ENCODE measurements around the gene SYNGR4.
"Not testable (repeated sequence)": the region's sequence is repeated elsewhere in the genome, so short reads cannot be mapped to it uniquely, and the experiment has no call there.

Gene SYNGR4

DNA sequence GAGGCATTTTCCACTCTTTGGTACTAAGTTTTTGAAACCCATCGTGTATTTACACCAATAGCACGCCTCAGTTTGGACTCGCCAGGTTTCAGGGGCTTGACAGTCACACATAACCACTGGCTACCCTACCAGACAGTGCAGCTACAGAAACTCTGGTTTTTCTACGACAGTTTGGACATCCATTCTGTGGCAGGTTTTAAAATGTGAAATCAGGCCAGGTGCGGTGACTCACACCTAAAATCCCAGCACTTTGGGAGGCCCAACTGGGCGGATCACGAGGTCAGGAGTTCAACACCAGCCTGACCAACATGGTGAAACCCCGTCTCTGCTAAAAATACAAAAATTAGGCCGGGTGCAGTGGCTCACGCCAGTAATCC, 14.0 kb downstream of the SYNGR4 start:
- no peak for DNase-seq

DNA sequence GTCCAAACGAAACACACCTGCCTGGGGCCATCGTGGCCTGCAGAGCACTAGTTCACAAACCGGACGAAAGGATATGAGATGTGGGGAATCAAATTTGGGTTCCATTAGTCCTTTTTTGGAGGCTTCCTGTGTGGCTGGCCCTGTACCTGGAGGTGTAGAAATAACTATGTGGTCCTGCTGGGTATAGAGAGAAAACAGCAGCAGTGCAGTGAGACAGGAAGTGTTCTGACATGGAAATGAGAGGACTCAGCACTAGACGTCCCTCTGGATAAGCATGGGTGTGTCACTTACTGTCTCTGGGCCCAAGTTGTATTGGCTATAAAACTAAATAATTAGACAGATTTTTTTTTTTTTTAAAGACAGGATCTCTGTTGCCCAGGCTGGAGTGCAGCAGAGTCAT, 14.9 kb downstream of the SYNGR4 start:
- no peak for DNase-seq

DNA sequence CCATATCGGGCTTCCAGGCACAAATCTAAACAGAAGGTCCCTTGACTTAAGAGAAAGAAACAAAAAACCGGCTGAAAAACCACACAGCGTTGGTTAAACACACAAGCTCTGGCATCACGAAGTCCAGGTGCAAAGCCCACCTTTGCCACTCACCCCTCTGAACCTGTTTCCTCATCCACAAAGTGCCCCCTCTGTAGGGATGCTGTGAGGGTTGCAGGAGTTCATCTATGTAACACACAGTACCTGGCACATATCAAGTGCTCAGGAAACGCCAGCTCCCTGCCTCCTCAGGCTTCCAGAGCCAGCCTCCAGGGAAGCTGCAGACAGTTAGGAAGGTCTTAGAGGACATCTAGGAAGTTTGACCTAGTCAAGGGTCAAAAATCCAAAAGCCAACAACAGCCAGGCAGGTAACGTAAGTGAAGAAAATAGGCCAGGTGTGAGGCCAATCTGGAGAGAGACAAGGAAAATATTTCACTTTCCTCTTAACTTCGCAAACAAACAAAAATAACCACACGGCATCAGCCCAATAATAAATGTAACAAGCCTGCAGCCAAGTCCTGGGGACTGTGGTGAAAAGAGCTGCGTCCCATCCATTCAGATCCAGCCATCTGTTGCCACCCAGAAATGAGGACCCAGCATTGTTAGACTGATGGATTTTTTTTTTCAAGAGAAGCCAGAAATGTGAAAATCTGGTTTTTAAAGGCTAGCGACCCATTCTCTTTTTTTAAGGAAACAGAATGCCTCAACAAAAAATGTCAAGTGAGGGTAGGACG, 17.2 kb downstream of the SYNGR4 start:
- no peak for DNase-seq

DNA sequence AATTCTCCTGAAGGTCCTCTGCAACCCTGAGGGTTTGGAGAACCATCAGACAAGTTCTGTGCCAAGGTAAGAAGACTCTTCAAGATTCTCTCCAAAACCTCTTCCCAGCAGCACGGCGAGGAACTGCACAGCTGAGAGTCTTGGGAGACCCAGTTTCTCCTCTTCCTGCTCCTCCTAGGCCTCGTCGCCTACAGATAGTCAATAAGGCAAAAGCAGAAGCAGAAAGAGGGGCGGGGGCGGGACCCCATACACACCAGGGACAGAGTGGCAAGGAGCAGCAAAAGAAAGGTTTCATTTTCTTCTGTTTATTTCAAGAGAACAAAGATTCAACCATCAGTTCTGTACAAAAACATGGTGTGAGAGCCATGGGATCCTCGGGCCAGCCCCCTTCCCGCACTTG, 18.1 kb downstream of the SYNGR4 start:
- no peak for DNase-seq

DNA sequence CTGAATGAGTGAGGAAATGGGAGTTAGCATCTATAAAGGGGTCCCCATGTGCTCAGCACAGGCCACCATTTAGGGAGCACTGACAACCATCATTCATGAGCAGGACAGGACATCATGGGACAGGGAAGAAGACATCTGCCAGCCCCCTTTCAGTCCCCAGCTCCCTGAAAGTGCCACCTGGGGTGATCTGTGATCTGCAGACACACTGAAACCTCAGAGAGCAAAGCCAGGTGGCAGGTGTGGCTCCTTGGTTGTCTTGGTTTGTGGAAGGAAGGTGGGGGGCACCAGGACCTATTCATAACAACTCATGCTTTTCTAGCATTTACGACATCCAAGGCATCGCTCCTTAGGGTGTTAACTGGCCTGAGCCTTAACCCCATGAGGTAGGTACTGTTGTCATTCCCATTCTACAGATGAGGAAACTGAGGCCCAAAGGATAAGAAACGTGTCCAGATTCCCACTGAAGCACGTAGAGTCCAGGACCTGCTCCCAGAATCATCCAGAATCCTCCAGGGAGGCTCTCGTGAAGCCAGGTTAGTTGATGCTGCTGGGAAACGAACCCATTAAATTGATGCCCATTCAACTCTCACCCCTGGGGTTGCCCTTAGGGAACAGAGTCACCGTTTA, 21.4 kb downstream of the SYNGR4 start:
- no peak for DNase-seq

DNA sequence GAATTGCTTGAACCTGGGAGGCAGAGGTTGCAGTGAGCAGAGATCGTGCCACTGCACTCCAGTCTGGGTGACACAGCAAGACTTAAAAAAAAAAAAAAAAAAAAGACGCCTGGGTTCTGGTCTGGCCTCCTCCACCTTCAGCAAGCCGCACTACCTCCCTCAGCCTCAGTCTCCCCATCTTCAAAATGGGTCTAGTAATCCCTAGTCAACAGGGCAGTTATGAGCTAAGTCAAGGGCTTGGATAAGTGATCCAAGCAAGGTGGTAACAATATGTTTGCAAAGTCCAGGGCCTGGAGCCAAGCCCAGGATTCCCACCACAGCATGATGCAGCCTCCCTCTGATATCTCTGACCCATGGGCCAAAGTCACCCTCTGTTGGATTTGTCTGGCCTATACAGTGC, 22.8 kb downstream of the SYNGR4 start:
- DNase-seq, result no peak

DNA sequence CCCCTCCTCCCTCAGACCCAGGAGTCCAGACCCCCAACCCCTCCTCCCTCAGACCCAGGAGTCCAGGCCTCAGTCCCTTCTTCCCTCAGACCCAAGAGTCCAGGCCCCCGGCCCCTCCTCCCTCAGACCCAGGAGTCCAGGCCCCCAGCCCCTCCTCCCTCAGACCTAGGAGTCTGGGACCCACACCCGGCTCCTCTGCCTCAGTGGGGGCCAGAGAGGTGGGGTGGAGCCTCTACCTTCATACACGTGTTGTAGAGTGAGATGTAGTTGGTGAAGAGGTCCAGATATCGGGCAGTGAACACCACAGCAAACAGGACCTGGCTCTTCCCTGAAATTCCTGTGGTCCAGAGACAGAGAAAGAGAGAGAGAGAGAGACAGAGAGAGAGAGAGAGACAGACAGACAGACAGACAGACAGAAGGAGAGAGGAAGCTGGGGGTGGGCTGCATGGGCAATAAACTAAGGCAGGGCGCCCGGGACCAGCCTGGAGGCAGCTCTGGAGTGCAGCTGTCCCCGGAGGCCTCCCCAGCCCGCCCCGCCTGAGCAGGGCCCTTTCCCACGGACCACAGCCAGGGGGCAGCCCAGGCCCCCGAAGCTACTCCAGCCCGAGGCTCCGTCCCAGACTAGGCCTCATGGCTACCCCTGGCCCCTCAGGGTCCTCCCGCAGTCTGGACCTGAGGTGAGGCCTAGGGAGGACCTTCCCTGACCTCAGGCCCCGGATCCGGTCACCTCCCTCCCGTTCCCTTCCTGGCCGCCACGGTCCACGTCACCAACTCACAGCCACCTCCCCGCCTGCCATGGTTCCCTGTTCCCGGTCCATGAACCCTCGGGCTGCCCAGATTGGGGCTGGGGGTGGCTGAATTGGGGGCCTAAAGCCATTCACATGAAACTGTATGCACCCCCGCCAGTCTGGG, 26.3 kb downstream of the SYNGR4 start:
- peak; percentile 81 for DNase-seq

DNA sequence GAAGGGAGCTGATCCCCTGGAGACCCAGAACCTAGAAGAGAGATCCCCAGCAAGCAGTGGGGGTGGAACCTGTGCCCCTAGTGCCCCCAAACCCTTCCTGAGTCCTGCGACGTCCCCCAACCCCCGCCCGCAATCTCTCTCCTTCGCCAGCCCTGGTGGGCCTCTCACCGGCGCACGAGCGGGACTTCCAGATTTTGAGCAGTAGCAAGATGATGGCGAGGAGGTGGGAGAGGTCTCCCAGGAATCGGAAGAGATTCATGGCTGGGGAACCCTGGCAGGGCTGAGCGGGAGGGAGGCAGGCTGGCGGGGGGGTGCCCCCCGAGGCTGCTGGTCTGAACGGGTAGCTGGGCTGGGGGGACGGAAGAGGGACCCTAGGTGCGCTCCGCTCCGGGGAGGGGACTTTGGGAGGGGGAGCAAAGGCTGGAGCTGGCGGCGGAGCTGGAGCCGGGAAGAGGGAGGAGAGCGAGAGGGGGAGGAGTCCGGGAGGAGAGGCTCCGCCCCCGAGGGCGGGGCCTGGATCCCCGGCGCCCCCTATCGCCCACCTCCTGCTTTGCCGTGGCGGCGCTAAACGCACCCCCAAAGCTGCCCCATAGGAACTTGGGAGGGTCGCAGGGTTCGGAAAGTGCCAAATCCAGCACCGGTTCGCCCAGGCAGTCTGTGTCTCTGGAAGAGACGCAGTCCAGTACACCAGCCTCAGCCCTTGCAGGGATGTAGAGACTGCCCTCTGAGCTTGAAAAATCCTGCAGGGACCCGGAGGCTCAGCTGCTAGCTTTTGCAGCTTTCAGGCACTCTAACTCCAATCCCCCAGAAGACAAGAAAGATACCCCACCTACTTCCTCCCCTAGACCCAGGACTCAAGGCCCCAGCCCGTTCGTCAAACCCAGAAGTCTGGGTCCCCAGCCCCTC, 27.2 kb downstream of the SYNGR4 start, which contains the start of gene KDELR1:
Gene KDELR1, minus strand, starts transcription at position 452 of the 906 bp plus-strand sequence. Its CDS starts 193 bp downstream, at position 259.
- peak; percentile 90 for DNase-seq

DNA sequence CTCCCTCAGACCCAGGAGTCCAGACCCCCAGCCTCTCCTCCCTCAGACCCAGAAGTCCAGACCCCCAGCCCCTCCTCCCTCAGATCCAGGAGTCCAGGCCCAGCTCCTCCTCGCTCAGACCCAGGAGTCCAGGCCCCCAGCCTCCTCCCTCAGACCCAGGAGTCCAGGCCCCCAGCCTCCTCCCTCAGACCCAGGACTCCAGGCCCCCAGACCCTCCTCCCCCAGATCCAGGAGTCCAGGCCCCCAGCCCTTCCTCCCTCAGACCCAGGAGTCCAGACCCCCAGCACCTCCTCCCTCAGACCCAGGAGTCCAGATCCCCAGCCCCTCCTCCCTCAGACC, 27.8 kb downstream of the SYNGR4 start:
- not testable (repeated sequence) for DNase-seq

DNA sequence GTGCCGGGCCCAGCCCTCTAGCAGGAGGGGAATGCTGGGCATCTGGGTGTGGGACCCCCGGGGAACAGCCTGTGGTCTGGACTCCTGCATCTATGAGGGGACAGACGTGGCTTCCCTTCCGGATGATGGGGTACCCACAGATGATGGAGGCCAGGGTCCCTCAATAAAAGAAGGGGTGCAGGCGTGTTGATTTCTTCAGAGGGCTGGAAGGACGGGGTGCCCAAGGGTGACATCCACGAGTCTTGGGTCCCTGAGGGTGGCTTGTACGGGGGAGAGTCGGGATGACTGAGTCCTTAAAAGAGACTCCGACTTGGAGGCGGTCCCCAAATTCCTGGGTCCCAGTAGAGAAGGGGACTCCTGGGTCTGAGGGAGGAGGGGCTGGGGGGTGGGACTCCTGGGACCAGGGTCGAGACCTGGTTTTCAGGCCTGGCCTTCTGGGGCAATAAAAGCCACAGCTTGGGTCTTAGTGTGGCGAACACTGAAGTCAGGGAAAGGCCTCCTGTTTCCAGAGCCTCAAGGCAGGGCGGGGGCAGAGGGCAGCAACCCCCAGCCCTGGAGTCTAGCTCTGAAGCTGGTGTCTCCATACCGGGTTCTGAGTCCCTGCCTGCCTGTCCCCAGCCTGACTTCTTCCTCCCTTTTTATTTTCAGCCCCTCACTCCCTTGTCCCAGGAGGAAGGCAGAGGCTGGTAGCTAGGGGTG, 28.8 kb downstream of the SYNGR4 start:
- no peak for DNase-seq

DNA sequence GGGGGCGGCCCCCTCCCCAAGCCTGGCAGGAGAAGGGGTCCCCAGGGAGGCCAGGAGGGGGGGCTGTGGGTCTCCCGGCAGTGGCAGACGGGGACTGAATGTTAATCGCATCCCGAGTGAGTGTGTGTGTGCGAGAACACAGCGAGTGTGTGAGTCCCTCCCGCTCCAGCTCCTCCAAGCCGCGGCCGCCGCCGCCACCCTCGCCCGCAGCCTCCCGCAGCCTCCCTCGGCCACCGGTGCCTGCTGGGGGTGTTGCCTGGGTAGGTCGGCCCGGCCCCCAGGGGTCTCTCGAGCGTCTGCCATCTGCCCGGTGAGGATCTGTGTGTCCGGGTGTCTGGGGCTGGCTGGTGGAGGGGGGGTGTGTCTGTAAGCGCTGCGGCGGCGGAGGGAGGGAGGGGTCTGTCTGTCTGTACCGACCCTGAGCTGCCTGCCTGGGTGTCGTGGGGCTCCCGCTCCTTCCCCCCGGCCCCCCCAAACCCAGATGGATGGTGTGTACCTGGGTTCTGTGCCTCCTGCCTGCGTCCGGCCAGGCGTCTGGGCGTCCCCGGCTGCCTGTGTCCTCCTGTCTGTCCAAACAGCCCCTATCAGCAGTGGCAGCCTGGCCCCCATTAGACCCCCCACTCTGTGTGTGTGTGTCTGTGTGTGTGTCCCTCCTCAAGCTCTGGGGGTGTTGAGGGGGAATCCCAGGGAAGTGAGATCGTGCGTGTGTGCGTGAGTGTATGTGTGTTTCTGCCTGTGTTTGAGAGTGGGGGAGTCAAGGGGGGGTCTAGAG, 29.6 kb downstream of the SYNGR4 start, which contains the start of gene GRIN2D:
Gene GRIN2D, plus strand, starts transcription at position 110 of the 772 bp plus-strand sequence. CDS start 4,725 bp downstream, outside the sequence.
- DNase-seq, result peak; percentile 71

DNA sequence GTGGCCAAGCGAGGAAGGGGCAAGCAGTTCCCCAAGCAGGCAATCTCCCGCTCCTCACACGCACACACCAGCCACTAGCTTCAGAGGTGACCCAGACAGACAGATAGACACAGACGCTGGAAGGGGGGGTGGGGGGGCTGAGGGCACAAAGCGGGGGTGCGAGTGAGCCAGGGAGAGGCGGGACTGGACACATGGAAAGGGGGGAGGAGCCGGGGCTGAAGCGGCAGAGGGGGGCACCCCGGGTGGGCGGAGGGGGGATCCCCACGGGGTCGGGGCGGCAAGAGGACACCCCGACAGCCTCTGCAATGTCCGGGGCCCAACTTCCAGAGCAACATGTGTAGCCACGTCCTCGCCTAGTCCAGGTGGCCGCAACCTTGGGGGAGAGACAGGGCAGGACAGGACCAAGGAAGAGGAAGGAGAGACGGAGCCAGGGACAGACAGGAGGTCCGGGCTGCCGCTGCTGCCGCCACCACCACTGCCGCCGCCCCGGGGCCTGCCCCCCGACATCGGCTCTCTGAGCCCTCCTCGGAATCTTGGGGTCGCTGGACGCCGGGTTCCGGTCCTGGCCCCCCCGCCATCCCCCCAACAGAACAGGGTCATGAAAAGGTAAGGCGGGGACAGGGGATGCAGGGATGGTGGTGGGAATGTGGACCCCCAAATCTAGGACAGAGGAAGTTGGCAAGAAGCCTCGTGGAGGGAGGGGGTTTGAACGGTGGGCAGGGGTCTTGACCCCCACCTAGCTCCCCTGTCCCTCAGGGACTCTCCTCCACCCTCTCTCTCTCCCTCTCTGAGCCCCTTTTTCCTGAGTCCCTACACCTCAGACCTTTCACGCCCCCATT, 30.4 kb downstream of the SYNGR4 start:
- DNase-seq, result no peak

DNA sequence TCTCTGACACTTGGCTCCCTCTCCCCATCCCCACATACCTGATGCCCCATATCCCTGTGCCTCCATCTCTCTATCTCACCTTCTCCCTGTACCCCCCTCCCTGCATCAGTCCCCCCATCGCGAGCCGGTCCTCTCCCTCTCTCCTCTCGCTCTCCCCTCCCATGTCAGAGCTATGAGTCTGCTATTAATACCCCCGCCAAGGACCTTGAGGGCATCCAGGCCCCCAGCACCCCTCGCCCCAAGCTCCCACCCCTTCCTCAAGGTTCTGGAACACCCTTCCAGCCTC, 30.9 kb downstream of the SYNGR4 start:
- DNase-seq, result no peak

DNA sequence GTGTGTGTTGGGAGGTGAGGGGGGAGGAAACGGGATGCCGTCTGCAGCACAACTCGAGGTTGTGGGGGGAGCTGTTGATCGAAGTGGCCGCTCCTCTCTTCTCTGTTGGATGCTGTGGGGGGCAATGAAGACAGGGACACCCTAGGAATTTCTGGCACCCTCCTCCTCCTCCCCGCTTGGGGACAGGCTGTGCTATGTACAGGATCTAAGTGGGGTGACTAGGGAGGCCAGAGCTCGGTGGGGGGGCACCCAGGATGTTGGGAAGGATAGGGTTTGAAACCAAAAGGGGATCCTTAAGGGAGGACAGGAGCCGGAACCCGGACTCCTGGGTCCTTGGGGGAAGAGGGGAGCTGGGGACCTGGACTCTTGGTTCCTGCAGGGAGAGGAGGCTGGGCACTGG, 31.3 kb downstream of the SYNGR4 start:
- DNase-seq, result no peak

DNA sequence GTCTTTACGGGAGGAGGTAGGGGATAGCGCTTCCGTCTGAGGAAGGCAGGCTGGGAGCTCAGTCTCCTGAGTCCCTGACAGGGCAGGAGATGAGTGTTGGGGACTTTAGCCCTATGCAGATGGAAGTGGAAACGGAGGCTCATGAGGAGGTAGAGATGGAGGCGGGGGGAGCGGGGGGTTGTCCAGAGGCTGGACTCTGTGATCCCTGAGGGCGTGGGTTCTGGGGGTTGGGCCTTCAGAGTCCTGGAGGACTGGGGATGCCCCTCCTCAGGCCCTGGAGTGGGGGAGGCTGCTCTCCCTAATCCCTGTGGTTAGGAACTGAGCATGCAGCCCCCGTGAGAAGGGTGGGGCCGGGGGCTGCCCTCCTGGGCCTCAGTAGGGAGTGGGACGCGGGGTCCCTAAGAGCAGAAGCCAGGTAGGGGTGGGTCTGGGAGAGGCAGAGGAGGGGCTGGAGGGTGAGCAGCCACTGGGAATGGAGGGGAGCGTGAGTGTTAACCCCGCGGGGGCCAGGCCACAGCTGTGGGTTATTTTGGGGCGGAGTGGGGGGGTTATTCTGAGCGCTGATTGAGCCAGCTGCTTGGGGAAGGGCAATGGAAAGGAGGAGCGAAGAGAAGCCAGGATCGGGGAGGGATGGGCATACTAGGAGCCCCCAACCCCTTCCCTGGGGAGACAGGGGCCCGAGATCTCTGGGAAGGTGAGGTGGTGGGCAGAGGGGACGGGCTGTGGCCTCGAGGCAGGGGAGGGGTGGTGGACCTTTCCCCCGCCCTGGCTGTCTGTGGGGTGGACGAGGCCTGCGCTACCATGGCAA, 32.1 kb downstream of the SYNGR4 start:
- no peak for DNase-seq

DNA sequence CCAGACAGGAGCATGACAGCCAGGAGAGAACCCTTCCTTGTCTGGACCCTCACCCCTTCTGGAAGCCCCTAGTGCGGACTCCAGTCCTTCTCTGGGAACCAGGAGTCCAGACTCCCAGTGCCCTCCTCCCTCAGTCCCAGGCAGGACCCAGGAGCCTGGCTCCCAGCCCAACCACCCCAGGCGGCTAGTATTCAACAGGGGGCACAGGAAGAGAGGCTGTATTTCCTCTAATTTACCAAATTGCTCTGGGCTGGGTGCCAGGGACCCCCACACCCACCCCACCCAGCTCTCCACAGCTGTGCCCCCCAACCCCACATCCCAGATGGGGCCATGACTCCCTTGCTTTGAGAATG, 32.6 kb downstream of the SYNGR4 start:
- no peak for DNase-seq

DNA sequence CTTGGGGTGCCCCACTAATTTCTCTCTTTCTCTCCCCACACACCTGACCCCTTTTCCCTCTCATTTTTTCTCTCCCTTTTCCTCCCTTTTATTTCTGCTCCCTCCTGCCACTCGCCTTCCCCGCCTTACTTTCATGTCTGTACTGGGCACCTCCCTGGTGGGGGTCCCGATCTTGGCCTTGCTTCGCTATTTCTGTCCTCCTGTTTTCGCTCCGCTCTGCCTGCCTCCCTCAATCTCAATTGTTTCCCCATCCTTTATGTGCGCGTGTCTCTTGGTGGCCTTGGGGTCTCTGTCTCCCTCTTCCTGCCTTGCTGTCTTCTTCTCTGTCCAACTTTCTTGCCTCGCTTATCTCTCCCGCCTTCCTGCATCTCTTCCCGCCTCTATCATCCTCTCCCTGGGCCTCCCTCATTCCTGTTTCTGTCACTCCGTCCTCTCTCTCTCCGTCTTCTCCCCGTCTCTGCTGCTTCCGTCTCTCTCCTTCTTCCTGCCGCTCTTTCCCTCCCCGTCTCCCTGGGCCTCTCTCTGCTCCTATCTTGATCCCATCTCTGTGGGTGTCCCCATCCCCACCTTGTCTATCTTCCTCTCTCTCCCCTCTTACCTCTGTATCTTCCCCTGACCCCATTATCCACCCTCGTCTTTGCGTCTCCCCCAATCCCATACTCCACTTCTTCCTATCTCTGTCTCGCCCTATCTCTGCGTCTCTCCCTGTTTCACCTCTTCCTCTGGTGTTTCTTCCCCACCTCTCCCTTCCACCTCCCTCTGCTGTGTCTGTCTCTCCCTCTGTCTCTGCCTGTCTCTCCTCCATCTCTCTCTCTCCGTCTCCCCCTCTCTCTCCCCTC, 33.3 kb downstream of the SYNGR4 start:
- DNase-seq, result no peak

DNA sequence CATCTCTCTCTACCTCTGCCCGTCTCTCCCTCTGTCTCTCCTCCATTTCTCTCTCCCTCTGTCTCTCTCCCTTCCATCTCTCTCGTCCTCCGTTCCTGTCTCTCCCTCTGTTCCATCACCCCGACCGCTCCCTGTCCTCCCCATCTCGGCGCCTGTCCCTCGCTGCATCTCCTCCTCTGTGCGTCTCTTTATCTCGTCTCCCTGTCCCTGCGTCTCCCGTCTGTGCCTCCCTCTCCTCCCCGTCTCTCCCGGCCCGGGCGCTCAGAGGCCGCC, 33.9 kb downstream of the SYNGR4 start:
- DNase-seq, result no peak

All from femur (tissue), 1 donor.